GM19455 (cell line): ENCODE data around the gene OTOL1.

Experiments used
- ATAC-seq: cut with Tn5 transposase; IDR thresholded peaks from one replicate; pipeline ENCODE4 v1.9.1; 2021; ENCODE audit not compliant: unreplicated experiment

OTOL1 gene

DNA sequence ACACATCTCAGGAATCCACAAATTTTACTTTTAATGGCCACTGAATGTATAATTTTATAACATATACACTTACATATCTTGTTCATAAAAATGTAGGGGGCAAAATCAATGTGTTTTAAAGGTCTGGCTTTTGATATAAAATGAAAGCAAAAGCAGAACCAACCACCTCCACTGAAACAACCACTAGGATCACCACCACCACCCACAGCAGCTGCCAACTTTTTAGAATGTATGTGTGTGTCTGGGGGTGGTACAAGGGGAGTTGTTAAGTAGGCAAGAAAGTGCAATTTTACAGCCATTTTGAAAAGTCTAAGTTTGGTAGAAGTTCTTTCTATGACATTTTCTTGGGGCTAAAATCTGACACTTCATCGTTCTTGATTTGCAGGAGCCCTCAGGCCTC lies 44.0 kb downstream of the OTOL1 start:
- ATAC-seq = peak; percentile 62

DNA sequence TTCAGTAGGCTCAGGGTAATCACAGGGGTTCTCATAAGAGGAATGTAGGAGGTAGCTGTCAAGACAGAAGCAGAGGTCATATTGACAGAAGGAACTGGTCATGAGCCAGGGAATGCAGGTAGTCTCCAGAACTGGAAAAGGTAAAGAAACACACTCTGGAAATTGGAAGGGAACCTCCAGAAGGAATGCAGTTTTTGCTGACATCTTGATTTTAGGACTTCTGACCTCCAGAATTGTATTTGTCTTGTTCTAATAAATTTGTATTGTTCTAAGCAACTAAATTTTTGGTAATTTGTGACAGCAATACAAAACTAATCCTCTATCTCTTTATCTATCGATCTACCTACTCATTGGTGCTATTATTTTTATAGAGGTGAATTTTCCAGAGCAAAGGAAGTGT lies 49.2 kb downstream of the OTOL1 start:
- ATAC-seq = no peak

DNA sequence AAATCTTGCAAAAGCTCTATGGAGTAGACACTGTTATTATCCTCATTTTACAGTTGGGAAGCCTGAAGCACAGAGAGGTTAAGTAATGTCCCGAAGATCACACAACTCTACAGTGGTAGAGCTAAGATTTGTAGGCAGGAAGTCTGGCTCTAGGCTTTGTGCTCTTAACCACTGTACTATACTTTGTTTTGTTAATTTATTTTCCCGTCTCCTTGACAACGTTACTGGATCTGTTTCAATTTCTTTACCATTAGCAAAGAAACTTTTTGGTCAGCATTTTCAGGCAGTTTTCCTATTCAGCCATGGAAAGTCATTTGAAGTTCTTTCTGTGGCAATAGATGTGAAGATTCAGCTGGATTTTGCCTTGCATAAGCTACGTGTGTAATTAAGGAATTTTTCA lies 51.7 kb downstream of the OTOL1 start:
- ATAC-seq = no peak

DNA sequence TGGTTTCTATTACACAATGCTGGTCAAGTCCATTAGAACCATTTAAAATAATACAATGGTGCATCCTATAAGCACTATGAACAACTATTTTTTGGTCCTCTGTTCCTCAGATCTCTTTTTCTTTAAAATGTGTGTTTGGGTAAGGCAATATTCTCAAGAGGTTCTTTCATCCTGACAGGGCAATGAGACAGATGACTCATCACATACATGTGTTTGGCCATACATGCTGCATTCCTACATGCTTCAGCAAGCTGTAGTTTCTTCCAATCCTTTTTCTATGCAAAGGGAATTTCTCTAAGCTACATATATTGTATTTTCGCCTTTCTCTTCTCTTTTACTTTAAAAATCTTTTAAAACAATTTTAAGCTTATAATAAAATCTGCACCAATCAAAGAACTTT lies 52.7 kb downstream of the OTOL1 start:
- no peak for ATAC-seq

DNA sequence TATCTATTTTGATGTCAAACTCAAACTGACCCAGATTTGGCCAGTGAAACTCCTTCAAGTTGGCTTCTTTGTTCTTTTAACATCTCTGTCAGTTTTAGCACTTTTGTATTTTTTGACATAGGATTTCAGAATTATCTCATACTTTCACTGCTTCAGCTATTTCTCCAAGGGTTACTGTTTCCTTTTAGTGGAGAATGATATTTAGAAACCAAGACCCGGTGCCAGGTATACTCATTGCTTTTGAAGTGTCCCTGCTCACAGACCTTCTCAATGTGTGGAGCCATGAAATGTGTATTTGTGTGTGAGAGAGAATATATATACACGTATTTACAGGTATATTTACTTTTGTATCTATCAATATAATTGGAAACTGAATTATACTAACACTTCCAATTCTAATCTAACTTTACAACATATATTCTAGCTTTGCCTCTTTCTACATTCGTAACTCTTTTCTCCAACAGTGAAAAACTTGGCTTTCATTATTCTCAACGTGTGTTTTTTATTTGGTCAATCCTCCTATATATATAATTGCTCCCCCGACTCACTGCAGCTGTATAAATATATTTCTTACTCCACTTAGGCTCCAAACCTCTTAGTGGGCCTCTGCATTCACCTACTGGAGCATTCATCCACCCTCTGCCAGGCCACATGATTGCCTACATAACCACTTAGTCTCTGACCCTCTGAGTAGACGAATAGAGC lies 54.0 kb downstream of the OTOL1 start:
- ATAC-seq = no peak

DNA sequence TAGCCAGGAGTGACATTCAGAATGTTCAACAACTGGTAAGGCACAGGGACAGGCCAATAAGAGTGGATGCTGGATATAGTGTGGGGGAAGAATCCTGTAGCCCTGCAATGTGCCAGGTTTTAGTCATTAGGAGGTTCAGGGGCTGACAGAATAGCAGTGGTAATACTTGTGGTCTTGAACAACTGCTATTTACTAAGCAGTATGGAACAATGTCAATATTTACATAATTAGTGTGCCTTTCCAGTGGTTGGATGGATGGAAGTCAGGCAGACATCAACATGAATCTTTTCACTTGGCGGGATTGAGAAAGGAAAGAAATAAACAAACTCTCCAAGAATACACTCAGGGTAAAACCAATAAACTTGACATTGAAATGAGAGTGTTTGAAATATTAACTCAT lies 55.1 kb downstream of the OTOL1 start:
- ATAC-seq = no peak

DNA sequence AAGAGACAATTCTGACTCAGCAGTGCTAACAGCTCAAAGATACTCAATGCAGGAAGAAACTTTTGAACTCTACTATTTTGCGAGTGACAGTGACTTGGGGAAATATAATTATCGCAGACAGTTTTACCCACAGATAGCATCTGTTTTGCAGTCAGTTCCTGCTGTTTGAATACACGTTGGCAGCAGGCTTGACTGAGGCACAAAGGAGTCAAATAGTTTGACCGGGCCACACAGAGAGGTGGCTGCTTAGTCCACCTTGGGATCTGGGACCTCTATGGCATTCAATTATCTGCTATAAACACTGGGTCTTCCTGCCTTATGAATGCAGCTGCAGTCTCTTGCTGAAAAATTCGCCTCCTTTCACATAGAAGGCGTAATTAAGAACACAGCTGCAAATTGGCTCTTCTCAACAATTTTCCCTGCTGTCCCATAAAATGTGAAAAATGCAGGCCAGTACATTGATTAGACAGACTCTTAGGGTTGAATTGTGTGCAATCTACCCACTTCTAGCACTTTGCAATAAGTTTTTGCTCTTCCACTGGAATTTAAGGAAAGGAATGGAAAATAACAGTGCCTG lies 56.5 kb downstream of the OTOL1 start:
- no peak for ATAC-seq
